SK-N-SH (cell line): Measurements from ENCODE around the gene MFSD11. TPM values are rescaled to one million over a fixed set of nuclear protein-coding genes. Genes with fewer than 3 reads are reported as not detected.

ENCODE experiments used
- CTCF ChIA-PET: fragments of 300-600, 350-600 bp; formaldehyde crosslinking; extraction: SDS; loops from one replicate; lab custom pipeline; 2021; lab: Yijun Ruan, JAX
- POLR2A ChIA-PET: fragments of 350-600 bp; sonication (Branson Sonifier 250); formaldehyde crosslinking; extraction: SDS; loops from one replicate; lab custom pipeline; 2020; ENCODE audit warnings: antibody characterized with exemption, inconsistent platforms; lab: Yijun Ruan, JAX
- DNase-seq: peaks from one replicate; pipeline ENCODE4 v3.0.0; 2012
- H2AFZ ChIP-seq: fragments of 200-600 bp; sonication (generic); 2 replicates; pipeline ENCODE4 v1.8.1; 2016; ENCODE audit warnings: antibody characterized with exemption, mild to moderate bottlenecking, low read depth
- H3F3A ChIP-seq: fragments of 200-600 bp; sonication (generic); replicated peaks from 2 replicates; pipeline ENCODE3; 2016; ENCODE audit warnings: antibody characterized with exemption, mild to moderate bottlenecking; ENCODE audit not compliant: insufficient read depth
- H3K27ac ChIP-seq, 2 experiments: fragments of 200-500 bp in 1 of 2; fragments of 200-600 bp in 1 of 2; sonication (Bioruptor generic) in 1 of 2; sonication (generic), shearing (Covaris generic) in 1 of 2; 2 replicates each; pipeline versions ENCODE4 v1.5.1 to v1.6.1; 2014 to 2016; ENCODE audit warnings: low read depth in 2 of 2, inconsistent platforms in 1 of 2, low read length in 1 of 2, mild to moderate bottlenecking in 1 of 2, mixed read lengths in 1 of 2
- H3K27me3 ChIP-seq: fragments of 200-600 bp; sonication (generic), shearing (Covaris generic); 2 replicates; pipeline ENCODE4 v1.6.1; 2016; ENCODE audit warnings: mixed run types; ENCODE audit not compliant: insufficient read depth
- H3K36me3 ChIP-seq, 2 experiments: fragments of 200-500 bp in 1 of 2; fragments of 200-600 bp in 1 of 2; sonication (Bioruptor generic) in 1 of 2; sonication (generic) in 1 of 2; replicated peaks in 1 of 2; 2 replicates each; pipeline versions ENCODE3 to v1.5.1; 2014 to 2016; ENCODE audit warnings: low read length in 1 of 2, mild to moderate bottlenecking in 1 of 2; ENCODE audit not compliant: insufficient read depth in 2 of 2, control insufficient read depth in 1 of 2
- H3K4me1 ChIP-seq, 2 experiments: fragments of 200-500 bp in 1 of 2; fragments of 200-600 bp in 1 of 2; sonication (Bioruptor generic) in 1 of 2; sonication (generic), shearing (Covaris generic) in 1 of 2; 2 replicates each; pipeline versions ENCODE4 v1.5.1 to v1.6.1; 2014 to 2016; ENCODE audit warnings: low read depth in 1 of 2, low read length in 1 of 2, mixed run types in 1 of 2; ENCODE audit not compliant: insufficient read depth in 2 of 2, control insufficient read depth in 1 of 2
- H3K4me2 ChIP-seq: fragments of 200-600 bp; sonication (generic), shearing (Covaris generic); 2 replicates; pipeline ENCODE4 v1.6.1; 2017; ENCODE audit warnings: mixed run types
- H3K4me3 ChIP-seq, 2 experiments: fragments of 200-500 bp in 1 of 2; fragments of 200-600 bp in 1 of 2; sonication (Bioruptor generic) in 1 of 2; sonication (generic), shearing (Covaris generic) in 1 of 2; 2 replicates each; pipeline versions ENCODE4 v1.5.1 to v1.8.1; 2014 to 2016; ENCODE audit warnings: low read depth in 2 of 2, inconsistent platforms in 1 of 2, low read length in 1 of 2, mild to moderate bottlenecking in 1 of 2, mixed read lengths in 1 of 2, moderate library complexity in 1 of 2
- H3K79me2 ChIP-seq: fragments of 200-600 bp; sonication (generic); 2 replicates; pipeline ENCODE4 v1.8.1; 2017; ENCODE audit warnings: mild to moderate bottlenecking; ENCODE audit not compliant: insufficient read depth
- H3K9ac ChIP-seq: fragments of 200-600 bp; sonication (generic); 2 replicates; pipeline ENCODE4 v1.6.1; 2017; ENCODE audit warnings: mixed run types
- H3K9me2 ChIP-seq: fragments of 200-600 bp; sonication (generic); 2 replicates; pipeline ENCODE4 v1.6.1; 2017; ENCODE audit warnings: mixed run types
- H3K9me3 ChIP-seq: fragments of 200-600 bp; sonication (generic); 2 replicates; pipeline ENCODE4 v1.6.1; 2017; ENCODE audit warnings: mixed run types, mild to moderate bottlenecking, moderate library complexity
- H4K20me1 ChIP-seq: fragments of 200-600 bp; sonication (generic); 2 replicates; pipeline ENCODE4 v1.6.1; 2017; ENCODE audit warnings: mild to moderate bottlenecking, mixed run types; ENCODE audit not compliant: insufficient read depth
- CHD2 ChIP-seq: fragments of 150-350 bp; IDR thresholded peaks from 2 replicates; pipeline ENCODE4 v1.6.1; 2018; ENCODE audit warnings: low read length; ENCODE audit not compliant: partially characterized antibody
- EZH2phosphoT487 ChIP-seq: fragments of 200-600 bp; sonication (generic); IDR thresholded peaks from 2 replicates; pipeline ENCODE4 v1.6.1; 2017; ENCODE audit warnings: low read depth, mixed run types, mild to moderate bottlenecking, antibody characterized with exemption, moderate library complexity, borderline replicate concordance
- FOSL2 ChIP-seq: IDR thresholded peaks from 2 replicates; pipeline ENCODE4 v1.4.0; 2012; ENCODE audit warnings: low read depth, mild to moderate bottlenecking, moderate library complexity, borderline replicate concordance
- FOXJ3 ChIP-seq: sonication (generic); formaldehyde crosslinking; IDR thresholded peaks from 2 replicates; pipeline ENCODE4 v1.5.1; 2020; ENCODE audit warnings: mild to moderate bottlenecking, missing genetic modification reagents
- FOXM1 ChIP-seq: IDR thresholded peaks from 2 replicates; pipeline ENCODE4 v1.4.0; 2012; ENCODE audit warnings: low read depth, mild to moderate bottlenecking
- GATA2 ChIP-seq: sonication (generic); formaldehyde crosslinking; IDR thresholded peaks from 2 replicates; pipeline ENCODE4 v1.5.0; 2020; ENCODE audit warnings: mild to moderate bottlenecking, missing genetic modification reagents
- JUND ChIP-seq: IDR thresholded peaks from 2 replicates; pipeline ENCODE4 v1.4.0; 2012
- MEF2A ChIP-seq: IDR thresholded peaks from 2 replicates; pipeline ENCODE4 v1.4.0; 2012; ENCODE audit warnings: low read depth, borderline replicate concordance
- MXI1 ChIP-seq: IDR thresholded peaks from 2 replicates; pipeline ENCODE4 v1.6.1; 2012; ENCODE audit warnings: mild to moderate bottlenecking, low read depth, low read length, improper control_type of control experiment
- NFIC ChIP-seq: IDR thresholded peaks from 2 replicates; pipeline ENCODE4 v1.4.0; 2012; ENCODE audit warnings: borderline replicate concordance
- NRF1 ChIP-seq: IDR thresholded peaks from 2 replicates; pipeline ENCODE4 v1.6.1; 2012; ENCODE audit warnings: low read depth, mild to moderate bottlenecking, low read length
- POLR2AphosphoS5 ChIP-seq: IDR thresholded peaks from 2 replicates; pipeline ENCODE4 v1.6.1; 2012; ENCODE audit warnings: low read depth, low read length
- RAD21 ChIP-seq: IDR thresholded peaks from 2 replicates; pipeline ENCODE4 v1.6.1; 2012; ENCODE audit warnings: mild to moderate bottlenecking, low read length
- RCOR1 ChIP-seq: fragments of 150-350 bp; IDR thresholded peaks from 2 replicates; pipeline ENCODE4 v1.6.1; 2017; ENCODE audit warnings: antibody characterized with exemption, low read length
- RFX5 ChIP-seq: IDR thresholded peaks from 2 replicates; pipeline ENCODE4 v1.6.1; 2012; ENCODE audit warnings: mild to moderate bottlenecking, improper control_type of control experiment, low read length
- SMC3 ChIP-seq: IDR thresholded peaks from 2 replicates; pipeline ENCODE4 v1.6.1; 2012; ENCODE audit warnings: low read depth, low read length, improper control_type of control experiment
- TAF1 ChIP-seq: IDR thresholded peaks from 2 replicates; pipeline ENCODE4 v1.6.1; 2012; ENCODE audit warnings: low read depth, mild to moderate bottlenecking, low read length, moderate library complexity, borderline replicate concordance
- TCF12 ChIP-seq: IDR thresholded peaks from 2 replicates; pipeline ENCODE4 v1.4.0; 2012
- YY1 ChIP-seq: IDR thresholded peaks from 2 replicates; pipeline ENCODE4 v1.4.0; 2012; ENCODE audit warnings: low read depth, mild to moderate bottlenecking
- WGBS: methylation state at CpG from one replicate; pipeline ENCODE4 v1.1.6; 2017; ENCODE audit warnings: low lambda C conversion rate; 5-methylcytosine and 5-hydroxymethylcytosine counted together
- polyA plus RNA-seq, 3 experiments: library from polyadenylated mRNA; depleted of rRNA; stranded (reverse); fragments of >200 nt; gene quantifications; 2 replicates each; pipeline ENCODE4 v1.2.3, GENCODE V29; 2012
- TF ChIP-seq, protein P1 (sequence below): fragments of 150-350 bp; IDR thresholded peaks from 2 replicates; pipeline ENCODE4 v1.6.1; 2017; ENCODE audit warnings: antibody characterized with exemption, low read length, low read depth, borderline replicate concordance
- TF ChIP-seq, protein P2 (sequence below): IDR thresholded peaks from 2 replicates; pipeline ENCODE4 v1.4.0; 2012; ENCODE audit warnings: low read depth, borderline replicate concordance
- TF ChIP-seq, protein P3 (sequence below): IDR thresholded peaks from 2 replicates; pipeline ENCODE4 v1.6.1; 2012; ENCODE audit warnings: mild to moderate bottlenecking, low read depth, low read length, moderate library complexity
- TF ChIP-seq, protein P4 (sequence below): fragments of 150-350 bp; IDR thresholded peaks from 2 replicates; pipeline ENCODE4 v1.6.1; 2016; ENCODE audit warnings: mild to moderate bottlenecking, low read depth, low read length
- TF ChIP-seq, protein P5 (sequence below): IDR thresholded peaks from 2 replicates; pipeline ENCODE4 v1.4.0; 2012; ENCODE audit warnings: low read depth, borderline replicate concordance

Gene MFSD11
- polyA plus RNA-seq, 1 of the 3 experiments (the other 2 are of a cell fraction): 22.7 TPM

DNA sequence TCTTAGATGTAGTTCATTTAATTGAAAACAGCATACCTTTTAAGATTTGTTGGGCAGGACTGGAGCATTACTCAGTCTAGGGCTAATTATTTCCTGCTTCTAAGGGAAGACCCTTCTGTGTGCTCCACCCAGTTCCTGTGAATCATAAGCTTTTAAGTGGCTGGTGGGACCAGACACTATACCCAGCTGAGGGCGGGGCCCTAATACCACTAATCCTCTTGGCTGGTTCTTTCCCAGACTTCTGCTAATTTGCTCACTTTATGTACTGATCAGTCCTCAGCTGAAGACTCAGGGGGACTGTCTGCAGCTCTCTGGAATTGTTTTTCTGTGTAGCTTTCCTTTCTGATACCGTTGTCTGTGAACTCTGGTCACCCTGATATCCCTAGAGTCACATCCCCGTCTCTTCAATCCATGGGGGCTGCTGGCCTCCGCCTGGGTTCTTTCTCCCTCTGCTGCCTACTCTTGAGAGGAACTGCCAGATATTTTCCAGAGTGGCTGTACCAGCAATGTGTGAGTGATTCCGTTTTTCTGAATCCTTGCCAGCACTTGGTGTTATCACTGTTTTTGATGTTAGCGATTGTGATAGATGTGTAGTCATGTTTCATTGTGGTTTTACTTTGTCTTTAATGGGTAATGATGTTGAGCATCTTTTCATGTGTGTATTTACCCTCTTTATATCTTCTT is 35.1 kb downstream of the MFSD11 start:
- H2AFZ ChIP-seq: peak overlapping the region; percentile 71; the same call in 1 of the 2 replicates
- 25% methylated on average over 6 of the region's 6 CpGs for WGBS
- peak overlapping the region; percentile 59; the same call in 1 of the 2 replicates for H3K9ac ChIP-seq
- peak overlapping the region; percentile 22 to 47; a peak in 3 of 4 replicates for H3K4me3 ChIP-seq
- H3K4me2 ChIP-seq: peak overlapping the region; percentile 68
- peak; percentile 64 for DNase-seq
- H3K27me3 ChIP-seq: no peaks in the 10 kb centered on the region
- no peaks in the 10 kb centered on the region for H3K9me3 ChIP-seq
- peaks cover 37 to 46% of the 10 kb centered on the region in 2 experiments for H3K36me3 ChIP-seq
- H3K4me1 ChIP-seq: peaks cover 5 to 13% of the 10 kb centered on the region in 2 experiments; a peak in 2 of 4 replicates
- no peaks in the 10 kb centered on the region for H3K9me2 ChIP-seq
- H3K27ac ChIP-seq: peak overlapping the region; percentile 71 to 88
- ChIA-PET CTCF (interaction anchor here (0.8 to 1.4 kb wide), 6 partner anchors 21 to 474 kb away, joined by 3 to 5 read pairs (median 3); partner anchors contain the start of gene MGAT5B), POLR2A (interaction anchor here (1.0 kb wide), 1 partner anchor 36 kb away, joined by 4 read pairs; the partner anchor contains the start of gene SRSF2)
- peaks cover 13% of the 10 kb centered on the region for H3F3A ChIP-seq
- H3K79me2 ChIP-seq: no peaks in the 10 kb centered on the region
- no peaks in the 10 kb centered on the region for H4K20me1 ChIP-seq
- TF ChIP-seq, protein P1, sequence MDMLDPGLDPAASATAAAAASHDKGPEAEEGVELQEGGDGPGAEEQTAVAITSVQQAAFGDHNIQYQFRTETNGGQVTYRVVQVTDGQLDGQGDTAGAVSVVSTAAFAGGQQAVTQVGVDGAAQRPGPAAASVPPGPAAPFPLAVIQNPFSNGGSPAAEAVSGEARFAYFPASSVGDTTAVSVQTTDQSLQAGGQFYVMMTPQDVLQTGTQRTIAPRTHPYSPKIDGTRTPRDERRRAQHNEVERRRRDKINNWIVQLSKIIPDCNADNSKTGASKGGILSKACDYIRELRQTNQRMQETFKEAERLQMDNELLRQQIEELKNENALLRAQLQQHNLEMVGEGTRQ: no peak
- no peak for TF ChIP-seq RFX5
- TF ChIP-seq RAD21: peak; percentile 41; the same call in 1 of the 2 replicates
- TF ChIP-seq POLR2AphosphoS5: peak; percentile 58; the same call in 1 of the 2 replicates
- TF ChIP-seq NFIC: peak; percentile 52; the same call in 1 of the 2 replicates
- peak; percentile 78 for TF ChIP-seq TCF12
- TF ChIP-seq CHD2: no peak
- TF ChIP-seq FOXJ3: no peak
- TF ChIP-seq, protein P2, sequence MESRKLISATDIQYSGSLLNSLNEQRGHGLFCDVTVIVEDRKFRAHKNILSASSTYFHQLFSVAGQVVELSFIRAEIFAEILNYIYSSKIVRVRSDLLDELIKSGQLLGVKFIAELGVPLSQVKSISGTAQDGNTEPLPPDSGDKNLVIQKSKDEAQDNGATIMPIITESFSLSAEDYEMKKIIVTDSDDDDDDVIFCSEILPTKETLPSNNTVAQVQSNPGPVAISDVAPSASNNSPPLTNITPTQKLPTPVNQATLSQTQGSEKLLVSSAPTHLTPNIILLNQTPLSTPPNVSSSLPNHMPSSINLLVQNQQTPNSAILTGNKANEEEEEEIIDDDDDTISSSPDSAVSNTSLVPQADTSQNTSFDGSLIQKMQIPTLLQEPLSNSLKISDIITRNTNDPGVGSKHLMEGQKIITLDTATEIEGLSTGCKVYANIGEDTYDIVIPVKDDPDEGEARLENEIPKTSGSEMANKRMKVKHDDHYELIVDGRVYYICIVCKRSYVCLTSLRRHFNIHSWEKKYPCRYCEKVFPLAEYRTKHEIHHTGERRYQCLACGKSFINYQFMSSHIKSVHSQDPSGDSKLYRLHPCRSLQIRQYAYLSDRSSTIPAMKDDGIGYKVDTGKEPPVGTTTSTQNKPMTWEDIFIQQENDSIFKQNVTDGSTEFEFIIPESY: peak; percentile 43; the same call in 1 of the 2 replicates
- TF ChIP-seq GATA2 (CRISPR knock-in tag): no peak
- no peak for TF ChIP-seq MXI1
- TF ChIP-seq FOXM1: no peak
- TF ChIP-seq EZH2phosphoT487: no peak
- no peak for TF ChIP-seq TAF1
- TF ChIP-seq, protein P3, sequence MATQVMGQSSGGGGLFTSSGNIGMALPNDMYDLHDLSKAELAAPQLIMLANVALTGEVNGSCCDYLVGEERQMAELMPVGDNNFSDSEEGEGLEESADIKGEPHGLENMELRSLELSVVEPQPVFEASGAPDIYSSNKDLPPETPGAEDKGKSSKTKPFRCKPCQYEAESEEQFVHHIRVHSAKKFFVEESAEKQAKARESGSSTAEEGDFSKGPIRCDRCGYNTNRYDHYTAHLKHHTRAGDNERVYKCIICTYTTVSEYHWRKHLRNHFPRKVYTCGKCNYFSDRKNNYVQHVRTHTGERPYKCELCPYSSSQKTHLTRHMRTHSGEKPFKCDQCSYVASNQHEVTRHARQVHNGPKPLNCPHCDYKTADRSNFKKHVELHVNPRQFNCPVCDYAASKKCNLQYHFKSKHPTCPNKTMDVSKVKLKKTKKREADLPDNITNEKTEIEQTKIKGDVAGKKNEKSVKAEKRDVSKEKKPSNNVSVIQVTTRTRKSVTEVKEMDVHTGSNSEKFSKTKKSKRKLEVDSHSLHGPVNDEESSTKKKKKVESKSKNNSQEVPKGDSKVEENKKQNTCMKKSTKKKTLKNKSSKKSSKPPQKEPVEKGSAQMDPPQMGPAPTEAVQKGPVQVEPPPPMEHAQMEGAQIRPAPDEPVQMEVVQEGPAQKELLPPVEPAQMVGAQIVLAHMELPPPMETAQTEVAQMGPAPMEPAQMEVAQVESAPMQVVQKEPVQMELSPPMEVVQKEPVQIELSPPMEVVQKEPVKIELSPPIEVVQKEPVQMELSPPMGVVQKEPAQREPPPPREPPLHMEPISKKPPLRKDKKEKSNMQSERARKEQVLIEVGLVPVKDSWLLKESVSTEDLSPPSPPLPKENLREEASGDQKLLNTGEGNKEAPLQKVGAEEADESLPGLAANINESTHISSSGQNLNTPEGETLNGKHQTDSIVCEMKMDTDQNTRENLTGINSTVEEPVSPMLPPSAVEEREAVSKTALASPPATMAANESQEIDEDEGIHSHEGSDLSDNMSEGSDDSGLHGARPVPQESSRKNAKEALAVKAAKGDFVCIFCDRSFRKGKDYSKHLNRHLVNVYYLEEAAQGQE: no peak
- TF ChIP-seq, protein P4, sequence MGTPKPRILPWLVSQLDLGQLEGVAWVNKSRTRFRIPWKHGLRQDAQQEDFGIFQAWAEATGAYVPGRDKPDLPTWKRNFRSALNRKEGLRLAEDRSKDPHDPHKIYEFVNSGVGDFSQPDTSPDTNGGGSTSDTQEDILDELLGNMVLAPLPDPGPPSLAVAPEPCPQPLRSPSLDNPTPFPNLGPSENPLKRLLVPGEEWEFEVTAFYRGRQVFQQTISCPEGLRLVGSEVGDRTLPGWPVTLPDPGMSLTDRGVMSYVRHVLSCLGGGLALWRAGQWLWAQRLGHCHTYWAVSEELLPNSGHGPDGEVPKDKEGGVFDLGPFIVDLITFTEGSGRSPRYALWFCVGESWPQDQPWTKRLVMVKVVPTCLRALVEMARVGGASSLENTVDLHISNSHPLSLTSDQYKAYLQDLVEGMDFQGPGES: no peak
- TF ChIP-seq NRF1: no peak
- TF ChIP-seq, protein P5, sequence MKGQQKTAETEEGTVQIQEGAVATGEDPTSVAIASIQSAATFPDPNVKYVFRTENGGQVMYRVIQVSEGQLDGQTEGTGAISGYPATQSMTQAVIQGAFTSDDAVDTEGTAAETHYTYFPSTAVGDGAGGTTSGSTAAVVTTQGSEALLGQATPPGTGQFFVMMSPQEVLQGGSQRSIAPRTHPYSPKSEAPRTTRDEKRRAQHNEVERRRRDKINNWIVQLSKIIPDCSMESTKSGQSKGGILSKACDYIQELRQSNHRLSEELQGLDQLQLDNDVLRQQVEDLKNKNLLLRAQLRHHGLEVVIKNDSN: no peak
- TF ChIP-seq YY1: no peak
- no peak for TF ChIP-seq RCOR1
- TF ChIP-seq FOSL2: peak; percentile 55; the same call in 1 of the 2 replicates
- TF ChIP-seq MEF2A: no peak
- no peak; the same call in none of the 2 replicates for TF ChIP-seq SMC3
- peak; percentile 21; the same call in 1 of the 2 replicates for TF ChIP-seq JUND
